Measurements from ENCODE around the gene KNG1.
A peak's percentile ranks its signal among the peaks of the same experiment; 100 is the strongest.

The KNG1 gene

GRCh38 chr3:186779204-186779603 is 62.0 kb downstream of the KNG1 start:
- no peak for DNase-seq (ENCODE audit: low spot score)

GRCh38 chr3:186782542-186783057 is 65.4 kb downstream of the KNG1 start:
- DNase-seq (ENCODE audit: low spot score) = no peak

GRCh38 chr3:186783058-186783730 is 66.0 kb downstream of the KNG1 start, which contains the start of gene EIF4A2:
Gene EIF4A2, plus strand, starts transcription at chr3:186783577. Its CDS starts 34 bp downstream, at chr3:186783611.
- peak; percentile 94 for DNase-seq (ENCODE audit: low spot score)

- peak; percentile 85 for DNase-seq (ENCODE audit: low spot score)
Measured at GRCh38 chr3:186783731-186784515, 66.8 kb downstream of the KNG1 start.

- no peak for DNase-seq (ENCODE audit: low spot score)
Measured at GRCh38 chr3:186784820-186785494, 67.8 kb downstream of the KNG1 start.

- no peak for DNase-seq (ENCODE audit: low spot score)
Measured at GRCh38 chr3:186785495-186786018, 68.4 kb downstream of the KNG1 start.

- DNase-seq (ENCODE audit: low spot score) = no peak
Measured at GRCh38 chr3:186786922-186787321, 69.8 kb downstream of the KNG1 start.

GRCh38 chr3:186787642-186788481 is 70.7 kb downstream of the KNG1 start:
- no peak for DNase-seq (ENCODE audit: low spot score)

GRCh38 chr3:186788482-186789370 is 71.6 kb downstream of the KNG1 start:
- DNase-seq (ENCODE audit: low spot score) = no peak

GRCh38 chr3:186789554-186790260 is 72.5 kb downstream of the KNG1 start:
- DNase-seq (ENCODE audit: low spot score) = no peak

- DNase-seq (ENCODE audit: low spot score) = no peak
Measured at GRCh38 chr3:186790261-186790981, 73.3 kb downstream of the KNG1 start.
